GM18907 (cell line): ENCODE data around the gene EYA2.

Experiments
- ATAC-seq: cut with Tn5 transposase; IDR thresholded peaks from one replicate; pipeline ENCODE4 v1.9.1; 2021; ENCODE audit warnings: mild to moderate bottlenecking, moderate library complexity; ENCODE audit not compliant: unreplicated experiment

EYA2 gene

DNA sequence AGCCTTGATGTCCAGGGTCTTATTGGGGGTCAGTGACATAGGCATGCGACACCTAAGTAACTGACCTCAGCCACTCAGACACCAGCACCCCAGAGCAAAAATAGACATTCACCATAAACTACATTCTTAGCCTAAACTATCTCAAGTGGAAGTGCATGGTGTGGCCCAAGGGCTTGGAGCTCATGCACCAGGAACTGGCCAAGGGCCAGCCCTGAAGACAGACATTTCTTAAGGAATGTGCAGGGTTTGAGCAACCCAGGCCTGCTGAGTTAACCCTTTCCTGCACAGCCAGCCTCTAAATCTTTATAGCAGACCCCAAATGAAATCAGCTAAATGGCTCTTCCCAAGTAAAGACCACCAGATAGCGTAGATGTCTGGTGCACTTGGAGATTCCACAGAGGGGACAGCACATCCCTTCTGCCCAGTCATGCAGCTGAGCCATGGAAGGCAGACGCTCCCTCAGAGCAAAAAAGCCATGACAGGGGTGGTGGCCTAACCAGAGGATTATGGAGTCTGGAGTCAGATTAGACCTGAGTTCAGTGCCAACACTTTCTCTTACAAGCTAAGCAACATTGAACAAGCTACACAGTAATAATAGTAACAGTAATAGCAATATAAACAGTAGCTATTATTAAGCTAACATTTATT is 239.3 kb downstream of the EYA2 start:
- no peak for ATAC-seq

DNA sequence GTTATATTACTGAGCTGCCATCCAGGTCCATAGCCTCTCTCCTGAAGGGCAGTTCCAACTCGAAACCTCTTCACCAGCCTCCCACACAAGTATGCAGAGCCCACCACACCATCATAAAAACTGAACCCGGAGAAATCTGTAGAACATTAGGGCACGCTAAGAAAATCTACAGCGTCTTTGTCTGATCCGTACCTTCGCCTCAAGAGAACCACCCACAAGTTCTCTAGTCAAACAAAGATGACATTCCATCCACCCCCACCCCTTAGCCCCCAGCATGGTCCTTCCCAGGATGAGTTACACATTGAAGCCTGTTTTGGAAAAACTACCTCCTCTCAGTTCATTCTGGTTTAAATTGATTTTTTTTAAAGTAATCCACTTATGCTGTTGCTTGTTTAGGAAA is 242.1 kb downstream of the EYA2 start:
- ATAC-seq: no peak

DNA sequence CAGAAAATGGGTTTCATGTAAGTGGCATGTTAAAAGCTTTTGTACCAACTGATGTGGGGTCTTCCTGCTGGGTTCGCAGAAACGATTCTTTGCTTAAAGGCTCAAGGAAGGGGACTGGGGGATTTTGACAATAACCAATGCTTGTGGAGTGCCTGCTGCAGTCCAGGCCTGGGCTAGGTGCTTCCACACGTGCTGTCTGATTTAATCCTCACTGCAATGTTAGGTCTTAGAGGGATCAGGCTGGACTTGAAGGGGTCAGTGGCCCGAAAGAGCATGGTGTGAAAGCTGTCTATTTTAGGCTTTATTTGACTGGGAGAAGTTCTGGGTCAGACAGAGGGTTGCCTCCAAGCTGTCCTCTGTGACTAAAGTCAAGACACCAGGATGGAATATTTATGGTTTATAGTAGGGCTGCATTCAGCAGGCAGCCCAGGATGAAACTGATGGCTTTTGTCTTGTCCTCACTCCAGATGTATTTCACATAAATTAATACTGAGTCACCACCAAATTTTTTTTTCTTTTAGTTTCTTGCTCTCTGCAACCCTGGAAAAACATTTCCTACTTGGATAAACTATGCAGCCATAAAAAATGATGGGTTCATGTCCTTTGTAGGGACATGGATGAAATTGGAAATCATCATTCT is 242.7 kb downstream of the EYA2 start:
- ATAC-seq: no peak

DNA sequence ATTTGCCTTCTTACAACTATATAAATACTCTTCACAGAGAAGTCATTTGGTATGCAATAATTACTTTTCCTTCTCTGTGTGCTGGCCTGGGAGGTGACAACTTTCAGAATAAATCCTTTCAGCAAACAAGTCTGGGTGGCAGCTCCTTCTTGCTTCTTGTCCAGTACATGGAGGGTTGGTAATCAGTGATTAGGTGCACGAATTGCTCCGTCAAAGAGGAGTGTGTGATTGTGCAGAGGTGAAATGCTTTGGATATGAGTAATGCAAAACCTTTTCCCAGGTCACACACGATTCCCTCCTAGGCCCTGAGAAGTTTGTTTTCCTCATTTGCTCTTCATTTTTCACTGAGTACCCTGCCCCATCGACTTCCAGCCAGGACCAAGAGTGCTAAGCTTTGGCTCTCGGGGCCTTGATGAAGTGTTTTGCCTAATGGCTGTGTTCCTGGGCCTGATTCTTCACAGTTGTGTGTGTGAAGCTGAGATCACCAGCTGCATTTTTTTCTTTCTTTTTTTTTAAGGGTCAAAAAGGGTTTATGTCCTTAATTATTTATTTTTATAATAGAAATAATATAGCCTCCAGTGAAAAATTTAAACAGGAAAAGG is 245.4 kb downstream of the EYA2 start:
- ATAC-seq: no peak

DNA sequence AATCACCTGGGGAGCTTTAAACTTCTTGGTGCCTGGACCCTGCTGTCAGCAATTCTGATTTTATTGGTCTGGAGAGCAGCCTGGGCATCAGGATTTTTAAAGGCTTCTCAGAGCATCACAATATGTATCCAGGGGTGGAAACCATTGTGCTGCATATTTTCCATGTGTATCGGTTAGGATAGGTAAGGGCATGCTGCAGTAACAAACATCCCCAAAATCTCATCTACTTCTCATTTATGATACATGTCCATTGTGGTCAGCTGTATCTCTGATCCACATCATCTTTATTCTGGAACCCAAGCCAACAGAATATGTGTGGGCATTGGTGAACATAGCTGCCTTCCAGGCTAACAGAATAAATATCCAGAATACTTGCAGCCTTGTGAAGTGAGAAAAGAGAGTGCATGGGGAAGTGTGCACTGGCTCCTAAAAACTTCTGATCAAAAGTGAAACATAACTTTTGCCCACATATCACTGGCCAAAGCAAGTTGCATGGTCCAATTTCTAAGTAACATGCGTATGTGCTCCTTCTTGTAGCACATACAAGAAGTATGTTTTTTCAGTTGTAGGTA is 246.8 kb downstream of the EYA2 start:
- ATAC-seq: no peak

DNA sequence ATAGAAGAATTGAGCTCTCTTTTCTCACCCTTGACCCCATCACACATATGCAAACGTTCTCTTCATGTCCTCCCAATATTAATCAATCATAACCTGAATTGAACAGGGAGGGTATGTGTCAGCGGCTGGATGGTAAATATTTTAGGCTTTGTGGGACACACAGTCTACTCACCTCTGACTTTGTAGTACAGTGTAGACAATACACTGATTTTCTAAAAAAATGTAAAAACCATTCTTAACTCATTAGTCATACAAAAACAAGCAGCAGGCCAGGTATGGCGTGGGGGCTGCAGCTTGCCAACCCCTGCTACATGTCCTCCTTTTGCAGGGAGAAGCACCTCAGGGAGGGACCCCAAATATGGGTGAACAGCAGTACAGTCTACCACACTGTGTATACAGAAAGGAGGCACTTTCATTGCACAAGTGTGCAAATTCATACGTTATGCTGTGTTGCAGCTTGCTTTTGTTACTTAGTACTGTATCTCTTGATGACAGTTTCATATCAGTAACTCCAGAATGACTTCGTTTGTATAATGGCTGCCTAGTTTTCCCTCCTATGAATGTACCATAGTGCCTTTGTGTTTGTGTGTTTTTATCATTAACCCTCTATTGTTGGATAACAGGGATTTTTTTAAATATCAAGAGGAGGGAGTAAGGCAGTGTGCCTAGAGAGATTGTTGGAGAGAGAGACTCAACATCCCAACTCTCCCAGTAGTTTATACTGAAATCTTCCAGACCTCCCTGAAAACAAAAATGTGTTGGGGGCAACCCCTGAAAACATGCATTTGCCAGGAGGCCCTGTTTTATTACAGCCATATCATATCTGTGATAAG is 247.5 kb downstream of the EYA2 start:
- no peak for ATAC-seq

DNA sequence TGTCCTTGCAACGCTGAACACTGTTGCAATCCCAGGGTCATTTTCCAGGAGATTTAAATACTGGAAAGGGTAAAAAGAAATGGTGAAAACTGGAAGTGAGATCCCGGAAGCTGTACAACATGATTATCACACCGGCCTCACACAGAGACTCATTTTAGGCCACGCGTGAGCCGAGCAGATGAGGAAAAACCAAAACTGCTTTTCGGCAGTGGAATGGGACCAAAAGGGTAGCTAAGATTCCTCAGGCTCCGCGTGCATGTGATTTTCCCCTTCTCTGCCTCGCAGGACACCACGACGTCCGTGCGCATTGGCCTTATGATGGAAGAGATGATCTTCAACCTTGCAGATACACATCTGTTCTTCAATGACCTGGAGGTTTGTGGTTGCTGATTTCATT is 248.1 kb downstream of the EYA2 start:
- no peak for ATAC-seq

DNA sequence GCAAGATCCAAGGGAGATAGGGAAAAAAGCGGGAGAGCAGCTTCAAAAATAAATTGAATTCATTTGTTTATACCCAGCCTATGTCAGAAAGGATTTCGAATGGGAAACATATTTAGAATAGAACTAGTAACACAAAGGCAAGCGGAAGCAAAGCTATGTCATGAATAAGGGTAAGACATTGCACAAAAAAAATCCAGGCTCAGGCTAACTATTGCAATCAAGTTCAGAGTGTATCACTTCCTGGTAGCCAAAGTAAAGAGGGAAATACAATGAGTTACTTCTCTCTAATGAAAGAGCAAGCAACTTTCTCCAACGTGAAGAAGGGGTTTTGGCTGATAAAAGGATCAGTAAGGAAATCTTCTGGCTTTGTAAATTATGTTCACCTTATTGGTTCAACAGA is 249.0 kb downstream of the EYA2 start:
- ATAC-seq: no peak

DNA sequence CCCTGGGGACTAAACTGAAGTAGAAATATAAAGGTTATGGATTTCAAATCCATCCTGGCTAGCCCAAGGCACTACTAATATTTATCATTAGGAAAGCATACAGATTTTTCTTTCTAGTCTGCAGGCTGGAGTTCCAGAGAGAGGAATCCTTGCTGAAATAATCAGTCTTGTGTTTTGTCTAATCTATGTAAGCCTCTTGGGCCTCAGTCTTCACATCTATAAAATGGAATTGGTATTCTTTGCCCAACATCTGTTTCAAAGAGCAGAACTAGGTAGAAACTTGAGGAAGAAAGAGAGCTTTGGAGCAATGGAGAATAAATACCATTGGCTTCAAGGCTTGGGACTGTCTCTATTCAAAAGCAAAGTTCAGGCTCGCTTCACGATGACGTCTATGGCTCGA is 249.8 kb downstream of the EYA2 start:
- ATAC-seq: no peak

DNA sequence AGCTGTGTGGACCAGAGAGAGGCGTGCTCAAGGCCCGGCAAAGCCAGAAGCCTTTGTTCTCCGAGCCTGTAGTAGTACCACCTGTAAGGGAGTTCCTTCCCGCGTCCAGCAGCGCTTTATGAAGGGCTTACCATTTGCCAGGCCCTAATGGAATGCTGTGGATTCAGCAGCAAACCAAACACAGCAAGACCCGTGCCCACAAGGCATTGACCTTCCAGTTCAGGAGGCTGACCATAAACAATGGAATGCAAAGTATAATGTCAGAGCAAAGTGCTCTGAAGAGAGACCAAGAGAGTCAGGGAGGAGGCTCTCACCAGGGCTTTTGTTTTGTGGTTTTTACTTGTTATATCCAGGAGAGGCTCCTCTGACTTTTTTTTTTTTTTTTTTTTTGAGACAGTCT is 252.0 kb downstream of the EYA2 start:
- ATAC-seq: no peak

DNA sequence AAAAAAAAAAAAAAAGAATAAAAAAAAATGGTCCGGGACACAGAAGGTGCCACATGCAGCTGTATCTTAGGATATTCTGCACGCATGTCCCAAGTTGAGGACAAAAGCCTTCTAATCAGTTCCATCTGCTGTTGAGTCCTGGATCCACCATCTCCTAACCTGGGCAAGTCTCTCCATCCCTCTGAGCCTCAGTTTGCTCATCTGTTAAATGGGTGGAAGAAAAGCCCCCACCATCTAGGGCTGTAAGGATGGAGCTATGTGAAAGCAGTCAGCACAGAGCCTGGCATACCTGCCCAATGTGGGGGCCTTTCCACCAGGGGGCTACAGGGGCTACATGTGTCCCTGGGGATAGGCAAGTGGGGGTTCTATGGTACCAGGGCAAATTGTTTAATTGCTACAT is 253.4 kb downstream of the EYA2 start:
- no peak for ATAC-seq

DNA sequence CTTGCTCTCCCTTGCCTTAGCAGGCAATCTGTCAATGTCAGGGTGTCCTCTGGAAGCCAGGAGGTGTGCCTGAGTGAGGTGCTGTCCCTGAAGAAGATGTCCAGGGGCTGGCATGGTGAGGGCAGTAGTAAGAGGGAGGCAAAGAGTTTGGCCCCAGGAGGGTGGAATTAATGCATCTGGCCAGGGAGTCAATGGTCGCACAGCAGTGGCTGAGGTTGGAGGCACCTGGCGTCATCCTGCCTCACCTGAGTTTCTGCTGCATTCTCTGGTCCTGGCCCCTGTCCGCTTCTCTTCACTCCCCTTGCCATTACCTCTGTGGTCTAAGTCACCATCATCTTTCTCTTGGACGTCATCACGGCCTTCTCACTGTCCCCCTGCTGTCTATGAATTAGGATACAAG is 255.3 kb downstream of the EYA2 start:
- no peak for ATAC-seq

DNA sequence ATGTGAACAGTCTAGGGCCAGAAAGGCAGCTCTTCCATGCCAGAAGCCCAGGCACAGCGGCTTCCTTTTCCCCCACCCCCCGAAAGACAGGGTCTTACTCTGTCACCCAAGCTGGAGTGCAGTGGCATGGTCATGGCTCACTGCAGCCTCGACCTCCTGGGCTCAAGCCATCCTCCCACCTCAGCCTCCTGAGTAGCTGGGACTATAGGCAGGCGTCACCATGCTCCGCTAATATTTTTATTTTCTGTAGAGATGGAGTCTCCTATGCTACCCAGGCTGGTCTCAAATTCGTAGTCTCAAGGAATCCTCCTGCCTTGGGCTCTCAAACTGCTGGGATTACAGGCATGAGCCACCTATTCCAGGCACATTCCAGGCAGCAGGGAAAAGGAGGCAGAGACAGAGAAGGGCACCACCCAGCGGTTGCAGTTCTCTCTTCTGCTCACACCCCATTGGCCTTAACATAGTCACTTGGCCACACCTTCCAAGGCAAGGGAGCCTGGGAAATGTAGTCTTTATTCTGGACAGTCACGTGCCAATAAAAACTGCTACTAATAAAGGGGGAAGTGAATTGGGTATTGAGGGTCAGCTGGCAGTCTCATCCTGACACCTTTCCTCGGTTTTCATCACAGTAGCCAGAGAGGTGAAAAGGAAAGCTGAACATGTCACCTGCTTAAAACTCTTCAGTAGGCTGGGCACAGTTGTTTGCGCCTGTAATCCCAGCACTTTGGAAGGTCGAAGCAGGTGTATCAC is 255.9 kb downstream of the EYA2 start:
- ATAC-seq: no peak

DNA sequence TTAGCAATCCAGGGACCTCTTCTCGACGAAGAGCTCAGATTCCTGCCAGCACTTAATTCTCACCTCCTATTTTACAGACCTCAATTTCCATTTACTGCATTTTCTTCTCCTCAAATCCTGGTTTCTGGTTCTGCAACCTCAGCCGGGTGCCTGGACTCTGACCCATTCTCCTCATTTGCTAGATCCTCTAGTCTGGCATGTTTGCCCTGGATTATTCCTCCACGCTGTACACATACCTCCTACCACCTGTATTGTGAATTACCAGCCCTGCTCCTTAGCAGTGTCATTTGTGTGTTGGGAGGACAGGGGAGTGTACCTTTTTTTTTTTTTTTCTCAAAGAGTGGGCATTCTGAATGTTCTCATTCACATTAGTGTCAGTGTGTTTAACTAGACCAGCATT is 257.4 kb downstream of the EYA2 start:
- no peak for ATAC-seq

DNA sequence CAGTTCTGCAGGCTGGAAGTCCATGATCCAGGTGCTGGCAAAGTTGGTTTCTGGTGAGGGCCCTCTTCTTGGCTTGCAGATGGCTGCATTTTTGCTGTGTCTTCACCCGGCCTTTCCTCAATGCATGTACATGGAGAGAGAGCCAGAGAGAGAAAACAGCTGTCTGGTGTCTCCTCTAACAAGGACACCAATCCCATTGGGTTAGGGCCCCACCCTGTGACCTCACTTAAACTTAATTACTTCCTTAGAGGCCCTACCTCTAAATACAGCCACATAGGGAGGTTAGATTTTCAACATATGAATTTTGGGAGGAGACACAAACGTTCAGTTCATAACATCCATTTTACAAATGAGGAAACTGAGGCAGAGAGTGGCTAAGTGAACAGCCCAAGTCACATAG is 259.4 kb downstream of the EYA2 start:
- no peak for ATAC-seq

DNA sequence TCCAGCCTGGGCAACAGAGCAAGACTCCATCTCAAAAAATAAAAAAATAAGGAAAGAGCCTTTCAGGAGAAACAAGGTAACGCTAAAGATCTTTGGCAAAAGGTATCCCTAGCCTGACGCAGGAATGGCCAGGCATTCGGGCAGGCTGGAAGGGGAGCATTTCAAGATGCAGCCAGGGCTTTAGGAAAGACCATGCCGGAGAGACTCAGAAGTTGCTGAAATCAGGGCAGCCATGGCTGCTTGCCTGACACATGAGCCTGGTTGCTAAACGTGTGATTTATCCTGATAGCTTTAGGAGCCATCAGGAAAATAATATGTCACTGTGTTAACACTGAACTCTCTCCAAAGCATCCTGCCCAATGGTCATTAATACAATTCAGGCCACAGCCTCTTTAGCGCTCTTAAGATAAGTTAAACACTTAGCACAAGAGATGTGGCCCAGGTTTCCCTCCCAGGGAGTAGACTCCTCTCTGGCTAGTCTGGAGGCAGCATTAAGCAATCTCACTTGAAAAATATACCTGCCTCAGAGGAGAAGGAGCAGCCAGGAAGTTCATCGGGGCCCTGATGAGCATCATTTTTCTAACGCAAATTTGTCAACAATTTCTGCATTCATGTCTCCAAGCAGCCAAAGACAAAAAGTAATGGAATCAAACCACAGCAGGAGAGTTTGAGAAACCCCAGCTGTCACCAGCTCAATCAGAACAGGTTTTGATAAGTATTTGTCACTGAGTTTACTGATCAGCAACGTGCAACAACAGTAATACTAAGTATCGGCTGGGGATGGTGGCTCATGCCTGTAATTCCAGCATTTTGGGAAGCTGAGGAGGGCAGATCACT is 261.9 kb downstream of the EYA2 start:
- ATAC-seq: no peak

DNA sequence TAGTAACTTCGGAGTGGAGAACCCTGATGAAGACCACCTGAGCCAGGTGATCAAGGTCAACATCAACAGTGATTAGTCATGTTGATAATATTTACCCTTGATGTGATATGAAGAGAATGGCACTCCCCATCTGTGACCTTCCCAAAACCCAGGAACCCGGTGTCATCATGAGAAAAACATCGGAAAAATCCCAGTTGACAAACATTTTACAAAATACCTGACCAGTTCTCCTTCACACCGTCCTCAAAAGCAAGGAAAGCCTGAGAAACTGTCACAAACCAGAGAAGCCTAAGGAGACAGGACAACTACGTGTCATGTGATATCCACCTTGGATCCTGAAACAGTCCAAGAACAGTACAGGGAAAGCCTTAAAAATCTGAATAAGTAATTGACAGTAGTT is 264.5 kb downstream of the EYA2 start:
- ATAC-seq: no peak

DNA sequence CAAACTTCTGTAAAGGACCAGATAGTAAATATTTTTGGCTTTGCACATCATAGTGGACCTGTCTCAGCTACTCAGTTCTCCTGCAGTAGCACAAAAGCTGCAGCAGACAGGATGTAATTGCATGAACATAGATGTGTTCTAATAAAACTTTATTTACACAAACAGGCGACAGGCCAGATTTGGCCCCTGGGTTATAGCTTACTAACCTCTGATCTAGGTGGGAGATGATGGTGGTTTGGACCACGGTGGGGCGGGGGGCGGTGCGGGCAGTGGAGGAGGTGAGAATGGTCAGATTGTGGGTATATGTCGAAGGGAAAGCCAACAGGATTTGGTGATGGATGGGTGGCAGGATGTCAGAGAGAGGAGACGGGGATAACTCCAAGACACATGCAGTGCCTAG is 265.6 kb downstream of the EYA2 start:
- no peak for ATAC-seq

DNA sequence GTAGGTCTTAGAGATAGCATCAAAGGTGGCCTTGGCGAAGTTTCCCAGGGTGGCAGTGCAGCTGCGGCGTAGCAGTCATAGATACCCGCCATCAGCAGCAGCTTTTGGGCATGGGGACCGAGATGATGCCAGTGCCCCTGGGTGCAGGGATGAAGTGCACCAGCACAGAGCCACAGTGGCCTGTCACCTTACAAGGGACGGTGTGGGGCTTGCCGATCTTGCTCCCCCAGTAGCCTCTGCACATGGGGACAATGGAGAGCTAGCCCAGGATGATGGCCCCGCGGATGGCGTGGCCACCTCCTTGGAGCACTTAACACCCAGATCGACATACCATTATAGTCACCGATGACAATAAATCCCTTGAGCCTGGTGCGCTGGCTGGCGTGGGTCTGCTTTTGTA is 266.3 kb downstream of the EYA2 start:
- no peak for ATAC-seq

DNA sequence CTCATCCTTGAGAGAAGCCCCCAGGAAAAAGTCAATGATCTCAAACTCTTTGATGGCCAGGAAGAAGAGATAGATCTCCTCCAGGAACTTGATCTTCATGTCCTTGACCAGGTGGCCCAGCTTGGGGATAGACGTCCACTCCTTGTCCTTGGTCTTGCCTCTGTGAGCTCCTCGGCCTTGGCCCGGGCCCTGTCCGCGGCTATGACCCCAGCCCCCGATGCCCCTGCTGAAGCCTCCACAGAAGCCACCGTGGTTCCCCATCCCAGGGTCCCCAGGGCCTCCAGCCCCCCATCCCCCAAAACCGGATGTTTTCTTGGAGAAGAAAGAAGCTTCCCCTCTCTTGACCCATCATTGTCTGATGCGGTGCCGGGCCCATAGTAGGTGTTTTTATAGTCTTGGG is 266.8 kb downstream of the EYA2 start:
- ATAC-seq: no peak
